Peyer's patch (tissue), 4 donors: Measurements from ENCODE around the gene XRCC5. TPM values are rescaled to one million over a fixed set of nuclear protein-coding genes. Genes with fewer than 3 reads are reported as not detected.

Experiments
- DNase-seq, 3 donors: peaks; one replicate each; pipeline ENCODE4 v3.0.0-alpha.2; 2017 to 2019
- H3K27ac ChIP-seq, 4 donors: fragments of 200-600 bp; sonication (generic); one replicate each; pipeline ENCODE4 v1.5.1; 2016 to 2019
- H3K27me3 ChIP-seq, 2 donors: fragments of 200-600 bp; sonication (generic); one replicate each; pipeline ENCODE4 v1.5.1; 2019
- H3K36me3 ChIP-seq, 3 donors: fragments of 200-600 bp; sonication (generic); one replicate each; pipeline ENCODE4 v1.5.1; 2016 to 2019
- H3K4me1 ChIP-seq, 4 donors: fragments of 200-600 bp; sonication (generic); one replicate each; pipeline ENCODE4 v1.5.1; 2016 to 2019
- H3K4me3 ChIP-seq, 4 donors: fragments of 200-600 bp; sonication (generic); 1 replicate in 3 of 4; 2 replicates in 1 of 4; pipeline ENCODE4 v1.5.1; 2016 to 2019; ENCODE audit warnings: mild to moderate bottlenecking in 1 of 4
- H3K9me3 ChIP-seq, 4 donors: fragments of 200-600 bp; sonication (generic); one replicate each; pipeline ENCODE4 v1.5.1; 2016 to 2019; ENCODE audit warnings: mild to moderate bottlenecking in 1 of 4
- POLR2A ChIP-seq, 2 donors: fragments of 450-650 bp; IDR thresholded peaks; one replicate each; pipeline ENCODE4 v1.5.1; 2017; ENCODE audit warnings: antibody characterized with exemption in 2 of 2, mild to moderate bottlenecking in 2 of 2, moderate library complexity in 2 of 2
- total RNA-seq, 4 donors: library from RNA; depleted of rRNA; stranded (reverse); fragments of >200 nt; gene quantifications; one replicate each; pipeline ENCODE4 v1.1.0, GENCODE V29; 2016
- TF ChIP-seq, protein P1 (sequence below), 6 experiments: fragments of 450-650 bp in 4 of 6; fragments of 200-600 bp in 2 of 6; sonication (generic) in 1 of 6; IDR thresholded peaks; one replicate each; pipeline ENCODE4 v1.5.1; 2017 to 2019; ENCODE audit warnings: antibody characterized with exemption in 6 of 6, mild to moderate bottlenecking in 3 of 6, moderate library complexity in 1 of 6

The XRCC5 gene
- total RNA-seq, 4 donors from 2014 or later: 81.7 to 140 (median 111) TPM

DNA sequence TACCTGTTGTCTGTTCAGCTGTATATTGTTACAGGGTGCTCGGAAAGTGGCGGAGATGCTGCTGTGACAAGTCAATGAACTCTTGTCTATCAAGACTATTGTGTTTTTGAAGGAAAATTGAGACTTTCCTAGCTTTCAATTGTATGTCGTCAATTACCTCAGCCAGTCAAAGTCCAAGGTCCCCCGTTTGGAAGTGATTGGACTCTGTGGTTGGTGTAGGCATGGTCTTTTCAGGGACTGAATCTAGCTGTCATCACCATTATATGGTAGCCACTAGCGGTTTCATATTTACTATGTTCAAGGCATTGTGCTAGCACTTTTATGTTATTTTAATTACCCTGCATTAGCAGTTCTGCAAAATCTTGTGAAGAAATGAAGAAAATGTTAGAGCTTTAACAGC, 54.9 kb downstream of the XRCC5 start:
- Histone ChIP-seq H3K4me3 (no peak overlapping the region), H3K9me3 (no peaks in the 10 kb centered on the region), H3K27me3 (no peaks in the 10 kb centered on the region), H3K27ac (no peak overlapping the region), H3K4me1 (no peaks in the 10 kb centered on the region), H3K36me3 (peaks cover 0 to 85% (median 0%) of the 10 kb centered on the region in 3 donors)
- no peak for DNase-seq
- TF ChIP-seq, protein P1, sequence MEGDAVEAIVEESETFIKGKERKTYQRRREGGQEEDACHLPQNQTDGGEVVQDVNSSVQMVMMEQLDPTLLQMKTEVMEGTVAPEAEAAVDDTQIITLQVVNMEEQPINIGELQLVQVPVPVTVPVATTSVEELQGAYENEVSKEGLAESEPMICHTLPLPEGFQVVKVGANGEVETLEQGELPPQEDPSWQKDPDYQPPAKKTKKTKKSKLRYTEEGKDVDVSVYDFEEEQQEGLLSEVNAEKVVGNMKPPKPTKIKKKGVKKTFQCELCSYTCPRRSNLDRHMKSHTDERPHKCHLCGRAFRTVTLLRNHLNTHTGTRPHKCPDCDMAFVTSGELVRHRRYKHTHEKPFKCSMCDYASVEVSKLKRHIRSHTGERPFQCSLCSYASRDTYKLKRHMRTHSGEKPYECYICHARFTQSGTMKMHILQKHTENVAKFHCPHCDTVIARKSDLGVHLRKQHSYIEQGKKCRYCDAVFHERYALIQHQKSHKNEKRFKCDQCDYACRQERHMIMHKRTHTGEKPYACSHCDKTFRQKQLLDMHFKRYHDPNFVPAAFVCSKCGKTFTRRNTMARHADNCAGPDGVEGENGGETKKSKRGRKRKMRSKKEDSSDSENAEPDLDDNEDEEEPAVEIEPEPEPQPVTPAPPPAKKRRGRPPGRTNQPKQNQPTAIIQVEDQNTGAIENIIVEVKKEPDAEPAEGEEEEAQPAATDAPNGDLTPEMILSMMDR (IDR thresholded peaks at IDR 0.05): no peak
- TF ChIP-seq POLR2A (IDR thresholded peaks at IDR 0.05): no peak

DNA sequence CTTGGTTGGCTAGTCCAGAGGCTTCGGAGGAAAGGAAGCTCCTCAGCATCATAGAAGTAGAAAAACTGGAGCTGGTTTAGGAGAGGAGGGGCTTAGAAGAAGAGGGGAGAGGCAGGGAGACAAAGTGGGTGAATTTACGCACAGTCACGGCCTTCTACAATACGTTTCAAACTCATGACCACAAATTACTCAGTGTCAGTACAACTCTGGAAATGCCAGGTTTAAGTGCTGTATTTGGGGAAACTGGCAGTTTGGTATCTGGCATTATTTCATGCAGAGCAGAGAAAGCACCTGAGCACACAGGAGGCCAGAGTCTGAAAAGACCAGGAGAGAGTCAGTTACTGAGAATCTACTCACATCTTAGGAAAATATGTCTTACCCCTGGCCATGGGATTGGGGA, 55.4 kb downstream of the XRCC5 start:
- TF ChIP-seq POLR2A (IDR thresholded peaks at IDR 0.05): no peak
- TF ChIP-seq, protein P1 (IDR thresholded peaks at IDR 0.05): no peak
- Histone ChIP-seq H3K27me3 (no peaks in the 10 kb centered on the region), H3K36me3 (peaks cover 0 to 88% (median 0%) of the 10 kb centered on the region in 3 donors), H3K27ac (no peak overlapping the region), H3K9me3 (no peaks in the 10 kb centered on the region), H3K4me1 (no peaks in the 10 kb centered on the region), H3K4me3 (no peak overlapping the region)
- no peak for DNase-seq

DNA sequence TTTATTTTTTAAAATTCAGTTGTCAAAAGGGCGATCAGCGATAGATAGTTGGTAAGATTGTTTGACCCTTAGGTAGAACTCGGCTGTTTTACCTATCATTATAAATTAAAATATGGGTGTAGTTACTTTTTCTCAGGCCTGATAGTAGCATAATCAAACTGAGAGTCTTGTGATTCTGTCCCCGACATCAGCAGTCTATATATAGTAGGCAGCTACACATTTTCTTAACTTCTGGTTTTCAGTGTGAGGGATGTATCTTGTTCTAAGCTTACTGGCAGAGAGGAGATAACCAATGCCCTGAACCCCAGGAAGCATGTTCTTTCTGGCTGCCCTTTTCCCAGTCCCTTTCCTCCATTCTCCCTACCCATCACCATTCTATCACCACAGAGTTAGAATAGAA, 56.6 kb downstream of the XRCC5 start:
- Histone ChIP-seq H3K27ac (no peak overlapping the region), H3K9me3 (no peaks in the 10 kb centered on the region), H3K4me1 (no peaks in the 10 kb centered on the region), H3K4me3 (no peak overlapping the region), H3K36me3 (peaks cover 0 to 85% (median 0%) of the 10 kb centered on the region in 3 donors), H3K27me3 (no peaks in the 10 kb centered on the region)
- TF ChIP-seq, protein P1 (IDR thresholded peaks at IDR 0.05): no peak
- TF ChIP-seq POLR2A (IDR thresholded peaks at IDR 0.05): no peak
- DNase-seq: no peak

DNA sequence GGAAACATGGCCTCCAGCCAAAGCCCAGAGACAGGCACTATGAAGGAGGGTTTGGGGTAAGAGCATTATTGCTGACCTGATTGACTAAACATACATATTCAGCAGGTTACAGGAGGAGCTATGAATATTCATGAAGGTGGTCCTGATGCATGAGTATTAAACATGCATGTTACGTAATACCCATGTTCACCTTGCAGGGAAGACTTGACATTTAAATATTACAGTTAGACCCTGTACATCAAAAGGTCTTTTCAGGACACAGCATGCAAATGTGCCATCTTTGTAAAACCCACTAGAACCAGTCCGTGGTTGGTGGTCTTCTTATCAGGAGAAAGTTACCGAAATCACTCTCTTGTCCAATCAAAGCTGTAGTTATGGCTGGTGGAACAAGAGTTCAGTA, 59.9 kb downstream of the XRCC5 start:
- Histone ChIP-seq H3K36me3 (peaks cover 0 to 59% (median 0%) of the 10 kb centered on the region in 3 donors), H3K9me3 (no peaks in the 10 kb centered on the region), H3K4me3 (no peak overlapping the region)

DNA sequence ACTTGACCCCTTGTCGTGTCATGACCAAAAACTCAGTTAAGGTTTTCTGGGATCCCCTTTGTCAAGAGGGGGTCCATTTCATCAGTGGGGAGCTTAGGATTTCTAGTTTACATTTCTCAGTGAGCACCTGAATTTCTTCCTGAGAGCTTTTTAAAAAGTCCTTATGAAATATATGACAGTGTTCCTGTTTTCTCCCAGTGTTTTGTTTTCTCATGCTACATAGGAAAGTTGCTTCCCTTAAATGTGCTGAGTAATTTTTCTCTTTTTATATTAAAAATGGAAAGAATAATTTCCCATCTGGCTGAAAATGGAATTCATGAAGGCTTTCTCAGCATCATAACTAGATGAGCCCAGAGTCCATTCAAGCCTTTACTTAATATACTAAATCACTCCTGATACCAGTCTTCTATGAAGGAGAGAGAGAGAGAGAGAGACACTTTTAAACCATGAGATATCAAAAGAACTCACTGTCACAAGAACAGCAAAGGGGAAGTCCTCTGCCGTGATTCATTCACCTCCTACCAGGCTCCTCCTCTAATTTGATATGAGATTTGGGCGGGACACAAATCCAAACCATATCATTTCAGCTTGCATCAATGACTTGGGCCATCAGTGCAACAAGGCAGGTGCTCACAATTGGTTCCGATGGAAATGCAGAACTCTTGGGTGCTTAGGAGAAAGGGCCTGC, 61.1 kb downstream of the XRCC5 start:
- no peak overlapping the region for H3K27ac ChIP-seq
- H3K4me3 ChIP-seq: no peak overlapping the region
- no peaks in the 10 kb centered on the region for H3K27me3 ChIP-seq
- H3K4me1 ChIP-seq: no peaks in the 10 kb centered on the region
- H3K9me3 ChIP-seq: no peaks in the 10 kb centered on the region
- H3K36me3 ChIP-seq: peaks cover 0 to 60% (median 0%) of the 10 kb centered on the region in 3 donors
- DNase-seq: no peak
- no peak for TF ChIP-seq POLR2A (IDR thresholded peaks at IDR 0.05)
- TF ChIP-seq, protein P1 (IDR thresholded peaks at IDR 0.05): no peak

More for the DNA sequence above, 59.9 kb downstream of the XRCC5 start:
- DNase-seq: no peak
- Histone ChIP-seq H3K4me1 (no peaks in the 10 kb centered on the region), H3K27me3 (no peaks in the 10 kb centered on the region), H3K27ac (no peak overlapping the region)
- no peak for TF ChIP-seq POLR2A (IDR thresholded peaks at IDR 0.05)
- TF ChIP-seq, protein P1 (IDR thresholded peaks at IDR 0.05): no peak
